HG02870 (cell line): ENCODE data around the gene GRID1.
"Not testable (repeated sequence)": the region's sequence is repeated elsewhere in the genome, so short reads cannot be mapped to it uniquely, and the experiment has no call there.

ENCODE experiments used
- ATAC-seq: cut with Tn5 transposase; IDR thresholded peaks from one replicate; pipeline ENCODE4 v1.9.1; 2021; ENCODE audit warnings: mild to moderate bottlenecking, moderate library complexity; ENCODE audit not compliant: unreplicated experiment

GRID1 gene

DNA sequence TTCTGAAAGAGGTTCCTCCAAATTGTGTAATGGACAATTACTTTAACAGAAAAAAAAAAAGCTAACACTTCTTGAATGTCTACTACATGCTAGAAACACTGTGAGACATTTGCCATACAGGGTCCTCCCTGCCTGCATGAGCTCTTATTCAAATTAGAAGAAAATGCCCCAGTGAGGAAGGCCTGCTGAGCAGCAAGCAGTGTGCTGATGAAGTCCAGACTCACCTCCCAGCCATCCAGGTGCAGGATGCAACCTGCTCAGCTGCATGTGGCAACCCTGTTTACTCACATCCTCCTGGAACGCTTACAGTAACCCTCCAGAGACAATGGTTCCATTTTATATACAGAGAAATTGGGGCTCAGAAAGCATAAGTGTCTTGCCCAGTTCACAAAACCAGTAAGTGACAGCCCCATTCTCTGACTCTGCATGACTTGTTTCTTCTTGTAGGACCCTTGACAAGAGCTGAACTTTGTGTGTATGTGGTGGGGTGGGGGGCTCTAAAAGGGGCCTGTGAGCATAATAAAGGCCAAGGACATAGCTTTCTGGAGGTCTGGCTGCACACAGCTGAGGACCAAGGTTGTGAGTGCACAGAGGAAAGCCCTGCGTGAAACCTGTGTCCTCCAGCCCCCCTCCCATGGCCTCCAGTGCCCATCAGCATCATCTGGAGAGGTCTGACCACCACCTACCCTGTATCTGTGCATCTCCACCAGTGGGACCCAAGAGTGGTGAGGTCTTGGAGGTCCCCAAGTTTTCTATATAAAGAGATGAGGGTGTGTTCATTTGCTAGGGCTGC lies 387.8 kb downstream of the GRID1 start:
- no peak for ATAC-seq

DNA sequence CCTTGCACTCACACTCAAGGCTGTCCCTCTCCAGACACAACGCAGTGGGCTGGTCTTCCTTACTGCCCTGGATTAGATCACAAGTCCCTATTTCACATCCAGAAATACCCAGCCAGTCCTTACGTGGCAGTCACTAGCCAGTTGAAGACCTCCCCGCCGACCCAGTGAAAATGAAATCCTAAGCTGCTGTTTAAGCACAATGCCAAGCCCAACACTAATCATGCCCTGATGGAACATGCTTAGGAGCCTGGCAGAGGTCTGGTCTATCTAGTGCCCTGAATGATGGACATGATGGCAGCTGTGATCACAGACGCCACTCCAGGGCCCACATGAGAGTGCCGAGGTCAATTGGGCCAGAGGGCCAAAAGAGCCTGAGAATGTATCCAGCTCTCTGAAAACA lies 389.0 kb downstream of the GRID1 start:
- ATAC-seq = no peak

DNA sequence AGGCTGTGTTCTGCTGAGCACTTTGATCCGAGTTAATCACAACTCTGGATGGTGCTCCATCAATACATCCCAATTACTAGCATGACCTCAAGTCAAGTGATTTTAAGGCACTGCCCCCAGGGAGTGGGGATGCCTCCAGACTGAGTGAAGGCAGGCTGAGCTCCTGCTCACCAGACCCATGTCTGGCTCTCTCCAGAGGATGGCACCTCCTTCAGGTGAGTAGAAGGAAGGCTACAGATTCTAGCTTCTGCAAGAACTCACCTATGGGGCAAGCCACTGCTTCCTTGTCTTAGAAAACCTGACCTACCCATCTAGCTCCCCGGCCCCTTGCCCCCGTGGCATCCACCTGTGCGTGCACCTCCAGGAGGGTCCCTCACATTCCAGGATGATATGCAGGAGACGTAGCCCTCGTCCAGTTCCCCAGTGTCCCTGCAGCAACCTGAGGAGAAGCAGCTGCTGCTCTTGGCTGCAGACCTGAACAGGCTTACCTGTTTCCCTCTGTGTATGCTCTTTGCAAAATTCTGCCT lies 390.3 kb downstream of the GRID1 start:
- no peak for ATAC-seq

DNA sequence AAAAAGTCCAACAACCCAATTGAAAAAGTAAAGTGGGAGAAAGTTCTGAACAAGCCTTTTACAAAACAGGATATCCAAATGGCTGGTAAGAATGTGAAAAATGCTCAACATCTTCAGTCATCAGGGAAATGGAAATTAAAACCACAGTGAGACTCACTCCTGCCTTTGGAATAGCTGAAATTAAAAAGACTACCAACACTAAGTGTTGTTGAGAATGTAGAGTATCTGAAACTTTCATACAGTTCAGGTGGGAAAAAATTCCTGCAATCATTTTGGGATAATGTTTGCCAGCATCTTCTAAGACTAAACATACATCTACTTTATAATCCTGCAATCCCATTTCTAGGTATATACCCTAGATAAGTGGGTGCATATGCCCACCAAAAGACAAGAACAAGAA lies 395.1 kb downstream of the GRID1 start:
- ATAC-seq = no peak

DNA sequence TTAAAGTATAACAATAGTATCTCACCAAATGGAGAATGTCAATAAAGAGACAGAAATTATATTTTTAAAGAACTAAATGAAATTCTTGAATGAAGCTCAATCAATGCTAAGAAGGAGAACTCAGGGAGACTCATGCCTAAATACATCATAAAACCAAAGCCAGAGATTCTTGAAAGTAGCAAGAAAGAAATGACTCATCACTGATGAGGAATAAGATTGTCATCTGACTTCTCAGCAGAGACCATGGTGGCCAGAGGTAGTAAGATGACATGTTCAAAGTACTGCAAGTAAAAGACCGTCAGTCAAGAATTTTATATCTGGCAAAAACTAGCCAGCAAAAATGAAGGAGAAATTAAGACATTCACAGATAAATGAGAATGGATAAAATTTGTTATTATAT lies 399.0 kb downstream of the GRID1 start:
- ATAC-seq = no peak

DNA sequence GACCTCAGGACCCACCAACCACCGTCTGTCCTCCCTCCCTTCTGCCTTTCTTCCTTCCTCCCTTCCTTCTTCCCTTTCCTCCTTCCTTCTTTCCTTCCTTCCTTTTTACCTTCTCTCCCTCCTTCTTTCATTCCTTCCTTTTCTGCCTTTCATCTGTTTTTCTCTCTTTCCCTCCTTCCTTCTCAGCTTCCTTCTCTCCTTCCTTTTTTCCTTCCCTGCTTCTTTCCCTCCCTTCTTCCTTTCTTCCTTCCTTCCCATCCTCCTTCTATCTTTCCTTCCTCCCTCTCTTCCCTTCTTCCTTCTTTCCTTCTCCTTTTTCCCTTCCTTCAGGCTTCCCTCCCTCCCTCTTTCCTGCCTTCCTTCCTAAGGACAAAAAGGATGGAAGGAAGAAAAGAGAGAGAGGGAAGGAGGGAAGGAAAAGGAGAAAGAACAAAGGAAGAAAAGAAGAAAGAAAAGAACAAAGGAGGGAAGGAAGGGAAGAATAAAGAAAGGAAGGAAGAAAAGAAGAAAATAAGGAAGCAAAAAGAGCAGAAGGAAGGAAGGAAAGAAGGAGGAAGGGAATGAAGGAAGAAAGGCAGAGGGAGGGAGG lies 405.0 kb downstream of the GRID1 start:
- no peak for ATAC-seq

DNA sequence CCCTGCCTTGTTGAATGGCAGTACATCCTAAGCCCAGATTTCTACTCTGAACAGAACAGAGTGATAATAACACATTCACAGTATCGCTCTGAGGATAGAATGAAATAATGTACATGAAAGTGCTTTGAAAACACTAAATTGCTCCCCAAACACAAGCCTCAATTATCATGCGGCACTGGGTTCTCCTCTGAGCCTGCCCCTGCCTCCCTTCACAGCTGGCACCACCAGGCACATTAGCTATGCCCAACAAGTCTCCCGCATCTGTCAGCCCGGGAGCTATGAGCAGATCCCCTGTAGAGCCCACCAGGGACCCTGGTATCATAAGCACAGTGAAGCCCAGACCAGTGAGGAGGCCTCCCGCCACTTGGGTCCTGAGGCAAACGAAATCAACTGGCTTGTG lies 405.5 kb downstream of the GRID1 start:
- ATAC-seq = no peak

DNA sequence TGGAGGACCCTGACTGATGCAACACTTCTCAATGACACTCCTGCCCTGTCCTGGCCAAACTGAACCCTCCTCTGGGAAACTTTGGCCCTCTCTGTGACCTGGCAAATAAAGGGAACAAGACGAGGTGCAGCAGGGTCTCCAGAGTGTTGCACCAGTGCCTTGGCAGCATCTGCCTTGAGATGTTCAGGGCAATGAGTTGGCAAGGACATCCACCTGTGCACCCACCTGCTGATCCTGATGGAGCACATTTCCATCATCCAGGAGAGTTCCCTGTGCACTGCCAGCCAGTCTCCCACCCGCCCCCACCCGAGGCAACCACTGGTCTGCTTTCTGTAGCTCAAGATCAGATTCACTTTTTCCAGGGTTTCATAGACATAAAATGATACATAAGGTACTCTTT lies 407.4 kb downstream of the GRID1 start:
- ATAC-seq = no peak

DNA sequence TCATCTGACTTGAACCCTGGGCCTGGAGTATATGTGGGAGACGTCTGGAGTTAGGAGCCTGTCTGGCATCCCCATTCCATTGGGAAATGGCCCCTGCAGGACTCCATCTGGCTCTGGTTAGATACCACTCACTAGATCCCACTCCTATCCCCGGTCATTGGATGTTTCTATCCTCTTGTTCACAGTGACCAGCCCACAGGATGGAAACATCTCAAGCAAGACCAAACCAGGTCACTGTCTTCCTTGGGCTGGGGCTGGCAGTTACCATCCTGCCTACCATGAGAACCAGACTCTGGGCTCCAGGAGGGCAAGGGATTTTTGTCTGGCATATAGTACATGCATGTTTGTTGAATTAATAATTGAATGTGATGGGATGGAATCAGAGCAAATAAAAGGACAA lies 415.7 kb downstream of the GRID1 start:
- no peak for ATAC-seq

DNA sequence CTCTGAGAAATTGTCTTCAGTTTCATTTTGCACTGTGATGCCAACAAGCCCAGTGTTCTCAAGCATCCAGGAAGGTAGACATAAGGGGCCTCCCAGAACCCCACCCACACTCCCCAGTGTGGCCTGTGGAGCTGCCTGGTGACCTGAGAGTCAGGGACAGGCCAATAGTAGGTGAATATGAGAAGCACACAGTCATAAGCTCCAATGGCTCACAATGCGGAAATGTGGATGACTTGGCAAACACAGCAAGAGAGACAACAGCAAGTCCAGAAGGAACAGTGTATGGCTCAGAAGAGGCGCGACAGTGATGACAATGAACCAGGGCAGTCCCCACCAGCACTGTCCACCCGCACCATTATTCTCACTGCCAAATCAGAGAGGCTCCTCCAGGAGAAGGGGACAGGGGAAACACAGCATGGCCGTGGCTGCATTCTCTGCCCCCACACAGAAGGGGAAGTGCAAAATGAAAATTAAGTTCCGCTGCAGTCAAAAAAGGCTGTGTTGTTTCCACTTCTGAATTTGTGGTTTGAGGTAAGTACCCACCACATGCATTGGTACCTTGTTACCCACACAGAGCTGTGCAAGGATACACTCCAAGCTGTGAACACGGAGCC lies 419.8 kb downstream of the GRID1 start:
- ATAC-seq = peak; percentile 89

DNA sequence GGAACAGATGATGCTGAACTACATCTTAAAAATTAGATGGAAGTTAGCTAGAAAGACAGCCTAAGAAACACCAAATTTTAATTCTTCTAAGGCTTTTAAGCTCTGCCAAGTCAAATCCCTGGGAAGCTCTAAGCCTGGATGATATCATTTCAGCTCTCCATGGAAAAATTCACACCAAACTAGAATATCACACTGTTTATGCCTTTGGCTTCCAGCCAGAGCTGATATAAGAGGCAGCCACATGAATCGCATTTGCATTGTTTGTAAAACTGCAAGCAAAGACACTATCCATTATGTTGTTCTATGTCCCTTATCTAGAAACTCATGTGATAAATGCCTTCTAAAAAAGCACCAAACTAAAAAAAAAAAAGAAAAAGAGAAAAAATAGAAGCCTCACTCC lies 430.4 kb downstream of the GRID1 start:
- no peak for ATAC-seq

DNA sequence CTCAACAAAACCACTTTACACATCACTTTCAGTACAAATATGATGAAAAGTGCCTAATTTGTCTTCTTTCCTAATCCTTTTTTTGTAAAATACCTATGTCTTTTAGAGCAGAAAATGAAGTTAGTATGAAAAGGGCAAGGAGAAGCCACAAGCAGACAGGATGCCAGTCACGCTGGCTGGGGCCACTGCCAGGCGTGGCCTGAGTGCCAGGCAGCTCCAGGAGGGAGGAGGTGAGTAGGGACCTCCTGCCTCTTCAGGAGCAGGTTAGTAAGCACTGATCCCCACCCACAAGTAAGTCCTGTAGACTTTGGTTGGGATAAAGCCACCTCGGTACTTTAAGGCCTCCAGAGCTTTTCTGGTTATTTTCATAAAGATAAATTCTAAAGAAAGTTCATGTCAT lies 432.0 kb downstream of the GRID1 start:
- no peak for ATAC-seq

DNA sequence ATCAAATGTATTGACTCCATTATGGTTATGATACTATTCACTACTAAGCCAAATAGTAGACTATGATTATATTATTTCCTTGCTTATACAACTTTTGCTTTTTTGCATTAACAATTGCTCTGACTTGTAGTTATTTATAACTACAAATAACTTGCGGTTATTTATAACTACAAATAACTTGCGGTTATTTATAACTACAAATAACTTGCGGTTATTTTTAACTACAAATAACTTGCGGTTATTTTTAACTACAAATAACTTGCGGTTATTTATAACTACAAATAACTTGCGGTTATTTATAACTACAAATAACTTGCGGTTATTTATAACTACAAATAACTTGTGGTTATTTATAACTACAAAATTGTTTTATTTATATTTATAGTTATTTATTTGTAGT lies 436.6 kb downstream of the GRID1 start:
- ATAC-seq = not testable (repeated sequence)

DNA sequence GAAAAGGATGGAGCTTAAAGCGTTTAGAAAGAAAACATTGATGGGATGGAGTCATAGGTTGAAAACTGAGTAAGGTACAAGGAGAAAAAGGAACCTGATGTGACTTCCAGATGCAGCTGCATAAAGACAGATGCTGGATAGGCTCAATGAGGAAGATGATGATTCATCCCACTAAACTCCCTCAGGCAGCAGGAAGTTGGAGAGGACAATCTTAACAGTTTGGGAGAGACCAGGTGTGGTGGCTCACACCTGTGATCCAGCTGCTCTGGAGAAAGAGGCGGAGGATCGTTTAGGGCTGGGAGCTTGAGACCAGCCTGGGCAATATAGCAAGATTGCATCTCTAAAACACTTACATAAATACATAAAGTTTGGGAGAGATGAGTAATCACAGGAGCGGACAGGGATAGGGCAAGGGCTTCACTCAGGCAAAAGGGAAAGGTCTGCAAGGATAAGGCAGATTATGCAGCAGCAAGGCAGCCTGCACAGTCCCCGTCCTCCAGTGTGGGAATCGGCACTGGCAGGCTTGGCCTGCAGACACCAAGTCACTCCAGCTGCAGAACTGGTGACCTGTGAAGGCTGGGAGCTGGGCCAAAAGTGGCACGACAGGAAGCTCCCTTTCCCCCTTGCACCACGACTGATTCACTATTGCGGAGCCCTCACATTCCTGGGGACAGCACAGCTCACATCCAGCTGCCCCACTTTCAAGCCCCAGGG lies 438.5 kb downstream of the GRID1 start:
- ATAC-seq = no peak

DNA sequence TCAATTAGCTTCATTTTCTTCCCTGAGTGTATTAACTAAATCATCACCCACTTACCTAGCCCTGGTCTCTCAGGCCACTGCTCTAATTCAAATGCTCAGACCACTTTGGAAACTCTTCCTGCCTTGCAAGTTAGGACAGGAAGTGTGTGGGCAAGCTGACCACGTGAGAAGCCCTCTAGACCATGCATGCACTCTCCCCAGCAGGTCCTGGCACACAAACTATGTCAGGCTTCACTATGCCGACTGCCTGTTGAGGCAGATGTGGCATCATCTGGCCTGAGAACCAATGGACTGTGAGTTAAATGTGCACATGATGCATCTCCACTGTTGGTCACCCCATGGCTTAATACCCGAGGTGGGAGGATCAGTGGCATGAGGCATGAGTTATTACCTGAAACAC lies 439.6 kb downstream of the GRID1 start:
- ATAC-seq = no peak

DNA sequence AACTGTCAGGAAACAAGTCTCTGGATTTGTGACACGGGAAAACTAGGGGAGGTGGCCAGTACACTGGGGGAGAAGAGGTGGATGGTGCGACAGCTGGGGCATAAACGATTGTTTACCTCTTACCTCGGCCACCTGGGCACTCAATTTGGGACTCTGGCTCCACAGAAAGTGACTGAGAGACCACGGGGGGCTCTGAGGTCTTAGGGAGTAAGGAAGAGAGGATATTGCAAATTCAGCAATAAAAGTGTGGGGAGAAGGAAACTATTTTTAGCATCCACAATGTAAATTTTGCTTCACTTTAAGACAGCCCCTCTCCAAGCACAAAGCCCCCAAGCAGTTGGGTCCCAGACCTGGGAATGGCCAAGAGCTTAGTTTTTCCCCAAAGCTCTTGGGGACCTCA lies 440.5 kb downstream of the GRID1 start:
- no peak for ATAC-seq

DNA sequence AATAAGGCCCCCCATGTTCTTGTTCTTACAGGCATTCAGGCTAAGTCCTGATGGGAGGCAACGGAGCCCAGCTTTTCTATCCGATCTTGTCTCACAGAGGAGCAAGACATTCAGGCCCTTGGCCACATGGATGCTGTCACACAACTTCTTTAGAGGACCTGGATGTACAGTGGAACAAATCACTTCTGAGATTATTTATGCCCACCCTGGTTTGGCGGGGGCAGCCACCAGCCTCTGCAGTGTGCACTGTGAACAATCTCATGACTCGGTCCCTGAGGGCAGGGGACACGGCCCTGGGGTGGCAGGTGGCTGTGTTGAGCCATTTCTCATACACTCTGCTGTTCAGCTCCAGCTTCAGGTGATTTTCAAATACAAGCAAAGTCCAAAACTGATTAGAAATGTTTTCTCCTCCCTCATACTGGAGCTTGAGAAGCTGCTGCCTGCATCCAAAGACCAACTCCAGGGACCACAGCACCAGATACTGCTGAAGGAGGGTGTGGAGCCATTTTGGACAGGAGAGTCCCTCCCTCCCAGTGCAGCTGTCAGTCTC lies 441.3 kb downstream of the GRID1 start:
- ATAC-seq = no peak

DNA sequence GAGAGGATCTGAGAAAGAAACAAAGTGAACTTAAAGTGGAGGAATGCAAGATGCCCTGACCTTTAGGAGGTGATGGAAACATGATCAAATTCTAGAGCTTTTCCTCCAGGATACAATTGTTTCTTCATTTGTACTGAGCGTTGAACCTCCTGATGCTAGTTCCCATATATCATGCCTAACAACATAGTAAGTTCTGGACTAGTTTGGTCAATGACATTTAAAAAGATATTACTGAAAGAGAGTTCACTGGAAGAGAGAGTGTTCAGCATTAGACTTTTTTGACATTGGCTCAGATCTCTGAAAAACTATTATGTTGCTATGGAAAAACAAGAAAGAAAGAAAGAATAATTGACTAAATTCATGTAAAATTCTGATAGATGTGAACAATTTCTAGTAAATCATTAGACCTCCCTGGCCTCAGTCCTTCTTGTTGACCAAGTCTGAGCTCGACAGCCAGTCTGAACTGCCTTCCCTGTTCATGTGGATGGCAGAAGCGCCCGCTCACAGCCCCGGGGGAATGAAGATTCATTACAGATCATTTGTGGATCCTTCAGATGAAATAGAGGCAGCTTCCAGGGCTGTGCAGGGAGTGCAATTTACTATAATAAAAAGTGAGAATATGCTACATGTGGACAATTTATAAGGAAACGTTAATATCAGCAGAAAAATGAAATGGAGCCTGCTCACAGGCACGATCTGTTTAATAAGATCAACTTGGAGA lies 442.1 kb downstream of the GRID1 start:
- no peak for ATAC-seq

DNA sequence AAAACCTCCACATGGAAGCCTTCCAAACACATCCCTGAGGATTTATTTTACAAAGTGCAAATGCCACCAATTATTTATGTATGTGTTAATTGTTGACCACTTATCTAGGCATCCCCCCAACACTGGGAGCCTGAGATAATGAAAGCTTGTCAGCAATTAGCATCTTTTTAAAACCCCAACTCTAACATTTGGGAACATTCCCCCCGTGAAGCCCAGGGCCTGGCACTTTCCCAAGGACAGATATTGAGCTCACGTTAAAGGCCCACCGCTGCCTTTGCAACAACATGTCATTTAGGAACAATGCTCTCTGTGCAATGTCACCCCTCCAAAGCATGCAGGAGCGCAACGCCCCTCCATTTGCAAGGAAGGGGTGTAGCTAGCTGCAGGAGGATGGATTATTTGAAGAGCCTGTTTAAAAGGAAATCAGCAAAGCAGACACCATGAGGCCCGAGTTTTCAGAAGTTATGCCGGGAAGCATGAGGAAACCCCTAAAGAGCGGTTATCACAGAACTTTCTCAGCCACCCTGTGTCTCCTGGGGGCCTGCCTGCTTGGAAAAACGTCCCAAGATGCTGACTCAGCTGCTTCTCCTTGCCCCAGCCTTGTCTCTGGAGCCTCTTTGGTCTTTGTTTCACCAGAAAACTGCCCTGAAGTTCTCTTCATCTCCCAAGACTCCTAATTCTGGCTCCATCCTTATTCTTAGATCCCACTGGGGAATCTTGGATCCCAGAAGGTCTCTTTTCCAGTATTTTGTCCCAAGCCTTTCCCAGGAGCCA lies 444.1 kb downstream of the GRID1 start:
- no peak for ATAC-seq

DNA sequence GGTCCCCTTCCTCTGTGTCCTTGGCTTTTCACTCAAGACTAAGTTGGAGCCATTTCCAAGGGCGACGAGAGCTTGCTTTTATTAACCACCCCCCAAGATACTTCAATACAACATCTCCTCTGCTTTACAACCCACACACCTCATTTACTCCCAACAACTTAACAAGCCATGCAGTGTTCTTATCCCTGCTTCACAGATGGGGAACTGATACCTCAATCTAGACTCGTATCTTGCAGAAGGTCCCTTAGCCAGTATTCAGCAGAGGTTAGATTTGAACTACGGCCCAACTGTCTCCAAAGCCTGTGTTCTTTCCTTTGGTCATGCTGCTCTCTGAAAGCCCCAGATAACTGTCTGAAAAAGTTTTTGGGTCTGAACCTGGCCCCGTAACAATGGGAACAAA lies 444.8 kb downstream of the GRID1 start:
- ATAC-seq = no peak
